ENCODE results near the gene RBFOX1. TPM values are rescaled to one million over a fixed set of nuclear protein-coding genes. Genes with fewer than 3 reads are reported as not detected.

RBFOX1 gene
- total RNA-seq, 1 donor from 2014 or later = not detected

DNA sequence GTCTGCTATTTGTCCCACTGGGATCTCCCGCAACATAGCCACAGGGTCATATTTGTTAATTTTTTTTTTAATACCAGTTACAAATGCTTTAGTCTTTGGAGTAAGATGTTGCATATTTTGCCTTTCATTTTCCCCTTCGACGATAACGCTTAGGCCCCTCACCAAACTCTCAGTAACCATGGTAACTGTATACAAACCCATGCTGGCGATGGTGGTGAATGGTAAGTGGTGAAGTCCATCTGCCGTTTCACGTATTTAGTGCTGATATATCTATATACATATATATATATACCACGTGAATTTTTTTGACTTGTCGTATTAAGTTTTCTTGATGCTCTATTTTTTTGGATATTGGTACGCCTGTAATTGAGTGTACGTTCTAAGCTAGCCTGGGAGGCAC lies 263.7 kb downstream of the RBFOX1 start:
- Mint-ChIP-seq H3K36me3 (ENCODE audit: unreplicated experiment) (no peaks in the 10 kb centered on the region), H3K27me3 (ENCODE audit: unreplicated experiment) (no peaks in the 10 kb centered on the region), H3K27ac (ENCODE audit: unreplicated experiment) (no peak overlapping the region), H3K4me1 (ENCODE audit: unreplicated experiment) (no peaks in the 10 kb centered on the region), H3K4me3 (ENCODE audit: unreplicated experiment) (no peak overlapping the region), H3K9me3 (ENCODE audit: unreplicated experiment) (peaks cover 17% of the 10 kb centered on the region)
- no peak for DNase-seq (ENCODE audit: extremely low spot score, unreplicated experiment)
- TF ChIP-seq, protein P1, sequence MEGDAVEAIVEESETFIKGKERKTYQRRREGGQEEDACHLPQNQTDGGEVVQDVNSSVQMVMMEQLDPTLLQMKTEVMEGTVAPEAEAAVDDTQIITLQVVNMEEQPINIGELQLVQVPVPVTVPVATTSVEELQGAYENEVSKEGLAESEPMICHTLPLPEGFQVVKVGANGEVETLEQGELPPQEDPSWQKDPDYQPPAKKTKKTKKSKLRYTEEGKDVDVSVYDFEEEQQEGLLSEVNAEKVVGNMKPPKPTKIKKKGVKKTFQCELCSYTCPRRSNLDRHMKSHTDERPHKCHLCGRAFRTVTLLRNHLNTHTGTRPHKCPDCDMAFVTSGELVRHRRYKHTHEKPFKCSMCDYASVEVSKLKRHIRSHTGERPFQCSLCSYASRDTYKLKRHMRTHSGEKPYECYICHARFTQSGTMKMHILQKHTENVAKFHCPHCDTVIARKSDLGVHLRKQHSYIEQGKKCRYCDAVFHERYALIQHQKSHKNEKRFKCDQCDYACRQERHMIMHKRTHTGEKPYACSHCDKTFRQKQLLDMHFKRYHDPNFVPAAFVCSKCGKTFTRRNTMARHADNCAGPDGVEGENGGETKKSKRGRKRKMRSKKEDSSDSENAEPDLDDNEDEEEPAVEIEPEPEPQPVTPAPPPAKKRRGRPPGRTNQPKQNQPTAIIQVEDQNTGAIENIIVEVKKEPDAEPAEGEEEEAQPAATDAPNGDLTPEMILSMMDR (IDR thresholded peaks at IDR 0.05) = no peak

DNA sequence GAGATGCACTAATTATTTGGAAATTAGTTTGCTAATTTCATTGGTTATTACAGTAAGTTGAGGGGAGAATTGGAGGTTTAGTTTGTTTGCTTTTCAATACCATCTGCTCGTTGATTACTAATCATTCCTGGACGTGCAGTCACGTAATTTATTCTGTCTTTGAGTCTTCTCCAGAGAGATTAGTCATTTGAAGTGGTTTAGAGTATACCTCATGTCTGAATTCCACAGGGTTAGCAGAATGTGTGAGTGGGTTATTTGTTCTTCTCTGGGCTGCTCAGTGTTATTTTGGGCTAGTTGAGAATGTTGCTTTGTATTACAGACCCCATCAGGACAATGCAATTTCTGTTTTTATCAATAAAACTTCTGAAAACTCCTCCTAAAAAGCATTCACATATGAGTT lies 265.0 kb downstream of the RBFOX1 start:
- Mint-ChIP-seq H3K27me3 (ENCODE audit: unreplicated experiment) (no peaks in the 10 kb centered on the region), H3K36me3 (ENCODE audit: unreplicated experiment) (no peaks in the 10 kb centered on the region), H3K9me3 (ENCODE audit: unreplicated experiment) (peaks cover 24% of the 10 kb centered on the region), H3K27ac (ENCODE audit: unreplicated experiment) (no peak overlapping the region), H3K4me1 (ENCODE audit: unreplicated experiment) (no peaks in the 10 kb centered on the region), H3K4me3 (ENCODE audit: unreplicated experiment) (no peak overlapping the region)
- no peak for DNase-seq (ENCODE audit: extremely low spot score, unreplicated experiment)
- TF ChIP-seq, protein P1 (IDR thresholded peaks at IDR 0.05) = no peak

DNA sequence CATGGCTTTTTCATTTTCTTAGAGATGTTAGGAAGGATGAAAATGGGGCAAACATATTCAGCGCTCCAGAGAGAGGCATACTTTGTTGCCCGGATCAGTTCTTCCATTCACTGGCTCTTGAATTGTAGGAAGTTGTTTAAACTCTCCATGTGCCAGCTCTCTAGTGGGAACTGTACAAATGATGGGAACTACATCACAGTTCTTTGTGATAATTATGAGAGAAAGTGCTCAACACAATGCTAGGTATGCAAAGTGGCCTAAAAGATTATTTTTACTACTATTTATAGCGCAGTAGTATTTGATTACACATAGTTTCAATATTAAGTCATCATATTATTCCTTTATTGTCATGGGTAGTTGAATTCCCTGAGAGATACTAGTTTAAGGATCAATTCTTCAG lies 268.5 kb downstream of the RBFOX1 start:
- DNase-seq (ENCODE audit: extremely low spot score, unreplicated experiment) = no peak
- H3K27ac Mint-ChIP-seq (ENCODE audit: unreplicated experiment) = no peak overlapping the region
- H3K4me1 Mint-ChIP-seq (ENCODE audit: unreplicated experiment) = no peaks in the 10 kb centered on the region
- no peak overlapping the region for H3K4me3 Mint-ChIP-seq (ENCODE audit: unreplicated experiment)
- H3K9me3 Mint-ChIP-seq (ENCODE audit: unreplicated experiment) = peaks cover 50% of the 10 kb centered on the region
- H3K27me3 Mint-ChIP-seq (ENCODE audit: unreplicated experiment) = no peaks in the 10 kb centered on the region
- no peaks in the 10 kb centered on the region for H3K36me3 Mint-ChIP-seq (ENCODE audit: unreplicated experiment)
- TF ChIP-seq, protein P1 (IDR thresholded peaks at IDR 0.05) = no peak

DNA sequence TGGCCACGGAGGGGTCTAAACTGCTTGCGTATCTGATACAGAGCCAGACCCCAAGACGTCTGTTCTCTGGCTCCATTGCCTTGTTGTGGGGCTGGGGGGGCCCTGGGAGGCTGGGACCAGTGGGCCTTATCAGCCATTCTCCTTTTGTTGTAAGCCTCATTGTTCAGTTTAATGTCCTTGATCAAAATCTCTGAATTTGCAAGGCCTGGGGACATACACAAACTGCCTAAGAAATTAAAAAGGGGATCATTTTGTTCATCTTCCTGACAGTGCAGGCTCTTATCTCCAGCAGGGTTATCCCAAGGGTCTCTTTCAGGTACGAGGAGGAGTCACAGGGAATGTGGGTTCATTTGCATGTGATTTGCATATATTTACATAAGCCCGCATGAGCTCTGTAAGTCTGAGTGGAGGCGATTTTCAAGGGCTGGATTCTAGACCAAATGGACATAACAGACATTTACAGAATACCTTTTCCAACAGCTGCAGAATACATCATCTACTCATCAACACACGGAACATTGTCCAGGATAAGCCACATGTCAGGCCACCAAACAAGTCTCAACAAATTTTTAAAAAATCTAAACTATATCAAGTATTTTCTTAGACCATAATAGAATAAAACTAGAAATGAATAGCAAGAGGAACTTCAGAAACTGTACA lies 269.8 kb downstream of the RBFOX1 start:
- no peak for DNase-seq (ENCODE audit: extremely low spot score, unreplicated experiment)
- Mint-ChIP-seq H3K4me1 (ENCODE audit: unreplicated experiment) (no peaks in the 10 kb centered on the region), H3K4me3 (ENCODE audit: unreplicated experiment) (no peak overlapping the region), H3K36me3 (ENCODE audit: unreplicated experiment) (no peaks in the 10 kb centered on the region), H3K9me3 (ENCODE audit: unreplicated experiment) (peaks cover 48% of the 10 kb centered on the region), H3K27ac (ENCODE audit: unreplicated experiment) (no peak overlapping the region), H3K27me3 (ENCODE audit: unreplicated experiment) (no peaks in the 10 kb centered on the region)
- TF ChIP-seq, protein P1 (IDR thresholded peaks at IDR 0.05) = no peak

DNA sequence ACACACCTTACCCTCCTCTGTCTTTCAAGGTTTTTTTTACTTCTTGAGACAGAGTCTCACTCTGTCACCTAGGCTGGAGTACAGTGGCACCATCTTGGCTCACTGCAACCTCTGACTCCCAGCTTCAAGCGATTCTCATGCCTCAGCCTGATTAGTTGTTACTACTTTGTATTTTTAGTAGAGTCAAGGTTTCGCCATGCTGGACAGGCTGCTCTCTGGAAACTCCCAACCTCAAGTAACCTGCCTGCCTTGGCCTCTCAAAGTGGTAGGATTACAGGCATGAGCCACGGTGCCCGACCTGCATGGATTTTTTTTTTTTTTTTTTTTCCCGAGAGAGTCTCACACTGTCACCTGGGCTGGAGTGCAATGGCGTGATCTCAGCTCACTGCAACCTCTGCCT lies 273.2 kb downstream of the RBFOX1 start:
- Mint-ChIP-seq H3K36me3 (ENCODE audit: unreplicated experiment) (no peaks in the 10 kb centered on the region), H3K4me1 (ENCODE audit: unreplicated experiment) (no peaks in the 10 kb centered on the region), H3K9me3 (ENCODE audit: unreplicated experiment) (peaks cover 55% of the 10 kb centered on the region), H3K27ac (ENCODE audit: unreplicated experiment) (no peak overlapping the region), H3K4me3 (ENCODE audit: unreplicated experiment) (no peak overlapping the region), H3K27me3 (ENCODE audit: unreplicated experiment) (no peaks in the 10 kb centered on the region)
- DNase-seq (ENCODE audit: extremely low spot score, unreplicated experiment) = no peak
- TF ChIP-seq, protein P1 (IDR thresholded peaks at IDR 0.05) = no peak
